ENCODE measurements around the gene ZNF436. TPM values are rescaled to one million over a fixed set of nuclear protein-coding genes. Genes with fewer than 3 reads are reported as not detected.

The ZNF436 gene
- total RNA-seq, 1 experiment from 2014 or later: 0.52 TPM

DNA sequence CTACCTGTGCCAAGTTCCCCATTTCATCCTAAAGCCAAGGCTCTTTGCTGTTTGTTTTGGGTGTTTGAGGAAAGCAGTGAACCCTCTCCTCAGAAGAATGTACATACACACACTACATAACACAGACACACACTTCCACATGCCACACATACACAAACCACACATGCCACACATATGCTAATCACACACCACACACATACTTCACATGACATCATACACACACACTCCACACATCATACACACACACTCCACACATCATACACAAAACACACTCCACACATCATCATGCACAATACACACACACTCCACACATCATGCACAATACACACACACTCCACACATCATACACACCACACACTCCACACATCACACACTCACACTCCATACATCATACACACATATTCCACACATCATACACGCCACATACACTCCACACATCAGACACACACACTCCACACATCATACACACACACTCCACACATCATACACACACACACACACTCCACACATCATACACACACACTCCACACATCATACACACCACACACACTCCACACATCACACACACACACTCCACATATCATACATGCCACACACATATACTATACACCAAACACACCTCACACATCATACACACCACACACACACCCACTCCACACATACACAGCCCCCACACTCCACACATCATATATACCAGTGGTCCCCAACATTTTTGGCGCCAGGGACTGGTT, 22.7 kb upstream of the ZNF436 start:
- Histone ChIP-seq H3K23me2 (ENCODE audit: insufficient read length, low read depth, low read length, poor library complexity, severe bottlenecking) (no peaks in the 10 kb centered on the region), H2BK120ac (ENCODE audit: low read depth, low read length, poor library complexity, severe bottlenecking) (no peak overlapping the region), H4K91ac (ENCODE audit: insufficient read length, low read depth, low read length) (no peak overlapping the region), H2BK5ac (ENCODE audit: insufficient read length, low read length) (no peak overlapping the region), H3K27me3 (ENCODE audit: insufficient read depth, low read length) (peaks cover 39% of the 10 kb centered on the region), H4K20me1 (ENCODE audit: control insufficient read depth, insufficient read depth, insufficient read length) (no peaks in the 10 kb centered on the region), H3K4ac (ENCODE audit: low read depth, low read length) (no peak overlapping the region), H3K9me3 (ENCODE audit: control insufficient read depth, low read depth, low read length) (peaks cover 7% of the 10 kb centered on the region), H3K4me2 (ENCODE audit: insufficient read depth, insufficient read length, low read length) (no peak overlapping the region), H4K5ac (ENCODE audit: insufficient read length, low read depth, low read length) (no peak overlapping the region), H3K23ac (ENCODE audit: insufficient read length, low read depth, low read length) (no peak overlapping the region), H4K8ac (replicated peaks; ENCODE audit: insufficient read length, low read depth, low read length) (no peak overlapping the region), H3K18ac (ENCODE audit: insufficient read length, low read depth, low read length) (no peak overlapping the region), H2AK5ac (ENCODE audit: insufficient read length, low read length) (no peak overlapping the region), H3K56ac (ENCODE audit: insufficient read length, low read depth, low read length) (no peak overlapping the region), H3K4me1 (ENCODE audit: insufficient read depth, low read length) (no peaks in the 10 kb centered on the region; the same call in 1 of the 2 replicates), H2AFZ (ENCODE audit: low read length) (no peak overlapping the region), H3K14ac (ENCODE audit: insufficient read depth, low read length) (no peak overlapping the region), H2BK15ac (ENCODE audit: low read depth, low read length) (no peak overlapping the region), H3K79me2 (ENCODE audit: insufficient read depth, low read length) (no peaks in the 10 kb centered on the region), H3K9ac (ENCODE audit: extremely low read depth, insufficient read length, low read length) (no peak overlapping the region), H3K79me1 (ENCODE audit: insufficient read depth, low read depth, low read length, poor library complexity, severe bottlenecking) (no peaks in the 10 kb centered on the region), H3T11ph (ENCODE audit: low read length) (no peak overlapping the region), H3K27ac (ENCODE audit: insufficient read length, low read depth, low read length) (no peak overlapping the region), H2BK12ac (ENCODE audit: insufficient read length, low read depth, low read length) (no peak overlapping the region), H2BK20ac (ENCODE audit: low read depth, low read length, poor library complexity, severe bottlenecking) (no peak overlapping the region)
- peaks cover 0 to 5% of the 10 kb centered on the region in 2 experiments; a peak in 1 of 5 replicates for H3K9me3 Mint-ChIP-seq
- no peak for DNase-seq
- TF ChIP-seq, protein P1, sequence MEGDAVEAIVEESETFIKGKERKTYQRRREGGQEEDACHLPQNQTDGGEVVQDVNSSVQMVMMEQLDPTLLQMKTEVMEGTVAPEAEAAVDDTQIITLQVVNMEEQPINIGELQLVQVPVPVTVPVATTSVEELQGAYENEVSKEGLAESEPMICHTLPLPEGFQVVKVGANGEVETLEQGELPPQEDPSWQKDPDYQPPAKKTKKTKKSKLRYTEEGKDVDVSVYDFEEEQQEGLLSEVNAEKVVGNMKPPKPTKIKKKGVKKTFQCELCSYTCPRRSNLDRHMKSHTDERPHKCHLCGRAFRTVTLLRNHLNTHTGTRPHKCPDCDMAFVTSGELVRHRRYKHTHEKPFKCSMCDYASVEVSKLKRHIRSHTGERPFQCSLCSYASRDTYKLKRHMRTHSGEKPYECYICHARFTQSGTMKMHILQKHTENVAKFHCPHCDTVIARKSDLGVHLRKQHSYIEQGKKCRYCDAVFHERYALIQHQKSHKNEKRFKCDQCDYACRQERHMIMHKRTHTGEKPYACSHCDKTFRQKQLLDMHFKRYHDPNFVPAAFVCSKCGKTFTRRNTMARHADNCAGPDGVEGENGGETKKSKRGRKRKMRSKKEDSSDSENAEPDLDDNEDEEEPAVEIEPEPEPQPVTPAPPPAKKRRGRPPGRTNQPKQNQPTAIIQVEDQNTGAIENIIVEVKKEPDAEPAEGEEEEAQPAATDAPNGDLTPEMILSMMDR (conservative IDR thresholded peaks at IDR 0.05): no peak
- H3K27me3 Mint-ChIP-seq (ENCODE audit: low read depth): no peaks in the 10 kb centered on the region
- peaks cover 17 to 18% of the 10 kb centered on the region in 2 experiments for H3K4me1 Mint-ChIP-seq
- 100% methylated on average over 1 of the region's 2 CpGs for WGBS (ENCODE audit: extremely low coverage, insufficient read length, low lambda C conversion rate)
- no peaks in the 10 kb centered on the region for H3K36me3 Mint-ChIP-seq (ENCODE audit: insufficient read depth in 1 of 3, low read depth in 3 of 3)
- no peak overlapping the region for H3K4me3 Mint-ChIP-seq
- no peak overlapping the region for H3K27ac Mint-ChIP-seq

All from H9 (cell line).